WERI-Rb-1 (cell line): ENCODE results near the gene SLC22A6.
A peak's percentile ranks its signal among the peaks of the same experiment; 100 is the strongest.

Source experiments
- DNase-seq: peaks from one replicate; pipeline ENCODE4 v3.0.0-alpha.2; 2020
- H3K27ac ChIP-seq: fragments of 250-450 bp; sonication (Bioruptor Pico); 2 replicates; pipeline ENCODE4 v1.5.1; 2020; ENCODE audit warnings: mild to moderate bottlenecking, moderate library complexity
- H3K27me3 ChIP-seq: fragments of 250-450 bp; sonication (Bioruptor Pico); 2 replicates; pipeline ENCODE4 v1.5.1; 2021; ENCODE audit warnings: mild to moderate bottlenecking, low read depth, moderate library complexity; ENCODE audit not compliant: insufficient read depth, severe bottlenecking
- H3K36me3 ChIP-seq: fragments of 250-450 bp; sonication (Bioruptor Pico); 2 replicates; pipeline ENCODE4 v1.5.1; 2020; ENCODE audit warnings: mild to moderate bottlenecking, moderate library complexity
- H3K4me3 ChIP-seq: 2 replicates; pipeline ENCODE4 v1.5.1; 2011; ENCODE audit warnings: low read depth, mild to moderate bottlenecking, control low read depth, low read length
- H3K9me3 ChIP-seq: fragments of 250-450 bp; sonication (Bioruptor Pico); 2 replicates; pipeline ENCODE4 v1.5.1; 2021; ENCODE audit warnings: mild to moderate bottlenecking, moderate library complexity; ENCODE audit not compliant: severe bottlenecking
- CTCF ChIP-seq: IDR thresholded peaks from 2 replicates; pipeline ENCODE4 v1.5.1; 2011; ENCODE audit warnings: low read depth, mild to moderate bottlenecking, control low read depth, inconsistent platforms, low read length

The SLC22A6 gene

DNA sequence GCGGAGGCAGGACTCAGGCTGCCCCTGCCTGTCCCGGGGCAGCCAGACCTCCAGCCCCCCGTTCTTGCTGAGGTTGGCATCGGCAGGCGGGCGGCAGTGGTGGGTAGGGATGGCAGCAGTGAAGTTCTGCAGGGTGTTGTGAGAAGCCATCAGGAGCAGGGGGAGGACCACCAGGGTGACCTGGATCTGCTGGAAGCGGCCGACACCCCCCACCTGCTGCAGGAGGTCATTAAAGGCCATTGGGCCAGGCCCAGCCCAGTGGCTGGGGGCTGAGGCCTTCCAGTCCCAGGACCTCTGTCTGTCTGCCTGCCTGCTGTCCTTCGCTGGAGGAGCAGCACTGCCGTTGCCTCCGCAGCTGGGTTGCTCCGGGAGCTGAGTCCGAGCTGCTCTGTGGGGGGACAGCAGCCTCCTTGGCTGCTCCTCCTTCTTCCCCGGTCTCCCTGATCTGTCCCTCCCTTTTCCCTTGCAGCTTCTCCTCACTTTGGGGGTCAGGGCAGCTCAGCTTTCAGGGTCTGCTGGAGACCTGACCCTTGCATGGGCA lies at the start of gene SLC22A6:
TSS of gene SLC22A6 (minus strand) at position 517 of the 541 bp plus-strand sequence. CDS start at position 240, 277 bp downstream.
- Histone ChIP-seq H3K27me3 (no peaks in the 10 kb centered on the region), H3K27ac (no peak within 1 kb of the TSS), H3K9me3 (no peaks in the 10 kb centered on the region), H3K36me3 (no peaks in the 10 kb centered on the region), H3K4me3 (no peak within 1 kb of the TSS)
- TF ChIP-seq CTCF, result no peak
- no peak for DNase-seq

- DNase-seq, result no peak
- Histone ChIP-seq H3K4me3 (no peak overlapping the region), H3K9me3 (no peaks in the 10 kb centered on the region), H3K27ac (no peak overlapping the region), H3K36me3 (no peaks in the 10 kb centered on the region), H3K27me3 (peaks cover 29% of the 10 kb centered on the region)
- no peak for TF ChIP-seq CTCF
These were observed 47.7 kb upstream of the SLC22A6 start for GRCh38 chr11:63032457-63032856.

DNA sequence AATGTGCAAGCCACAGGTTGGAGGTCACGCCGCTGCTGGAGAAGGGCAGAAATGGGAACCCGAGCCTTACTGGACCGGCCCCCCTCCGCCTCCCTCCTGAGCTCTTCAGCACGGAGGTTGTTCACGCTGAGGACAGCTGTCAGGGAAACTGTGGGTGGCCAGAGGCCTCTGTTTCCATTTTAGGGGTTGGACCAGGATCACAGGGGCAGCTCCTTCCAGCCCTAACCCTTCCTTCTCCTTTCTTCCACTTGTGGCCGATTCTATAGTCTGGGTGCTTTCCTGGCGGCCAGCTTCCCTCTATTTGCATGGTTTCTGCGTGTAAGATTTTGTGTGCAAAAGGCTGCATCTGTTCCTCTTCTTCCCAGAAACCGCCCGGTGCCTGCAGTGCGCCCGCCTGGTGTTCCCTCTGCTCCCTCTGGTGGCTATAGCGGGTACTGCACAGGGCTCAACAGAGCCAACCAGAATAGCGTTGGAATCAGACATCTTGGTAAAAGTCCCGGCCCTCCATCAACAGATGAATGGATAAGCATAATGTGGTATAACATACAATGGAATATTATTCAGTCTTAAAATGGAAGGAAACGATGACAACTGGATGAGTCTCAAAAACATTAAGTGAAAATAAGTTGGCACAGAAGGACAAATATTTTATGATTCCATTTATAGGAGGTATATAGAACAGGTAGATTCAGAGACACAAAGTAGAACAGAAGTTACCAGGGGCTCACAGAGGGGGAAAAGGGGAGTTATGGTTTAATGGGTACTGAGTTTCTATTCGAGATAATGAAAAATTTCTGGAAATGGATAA lies 39.3 kb upstream of the SLC22A6 start:
- Histone ChIP-seq H3K27ac (no peak overlapping the region), H3K36me3 (no peaks in the 10 kb centered on the region), H3K27me3 (no peaks in the 10 kb centered on the region), H3K9me3 (no peaks in the 10 kb centered on the region), H3K4me3 (no peak overlapping the region)
- TF ChIP-seq CTCF, result peak; percentile 89
- peak; percentile 88 for DNase-seq

DNA sequence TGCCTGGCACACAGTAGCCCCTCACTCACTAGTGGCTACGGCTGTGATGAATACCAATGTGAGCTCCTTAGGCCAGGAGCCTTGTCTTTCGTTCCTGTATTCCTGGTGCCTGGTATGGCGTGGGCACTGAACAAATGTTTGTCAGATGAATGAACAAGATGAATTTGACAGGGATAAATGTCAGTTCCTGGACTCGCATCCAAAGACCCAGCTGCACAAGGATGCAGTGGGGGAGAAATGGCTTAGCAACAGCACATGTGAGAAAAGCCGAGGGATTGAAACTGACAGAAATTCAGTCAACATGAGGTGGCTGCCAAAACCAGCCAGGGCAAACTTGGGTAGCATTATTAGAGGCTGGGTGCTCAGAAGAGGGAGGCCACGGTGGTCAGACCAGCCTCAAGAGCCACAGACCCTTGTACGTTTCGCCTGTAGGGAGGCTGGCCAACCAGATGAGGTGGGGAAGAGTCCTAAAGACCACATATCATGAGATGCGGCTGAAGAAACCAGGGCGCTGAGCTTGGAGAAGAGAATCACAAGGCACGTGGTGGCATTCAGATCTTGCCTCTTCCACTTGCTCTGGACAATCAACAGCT lies 38.6 kb upstream of the SLC22A6 start:
- no peak for DNase-seq
- Histone ChIP-seq H3K36me3 (no peaks in the 10 kb centered on the region), H3K9me3 (no peaks in the 10 kb centered on the region), H3K27me3 (no peaks in the 10 kb centered on the region), H3K4me3 (no peak overlapping the region), H3K27ac (no peak overlapping the region)
- no peak for TF ChIP-seq CTCF

- H3K27me3 ChIP-seq, result no peaks in the 10 kb centered on the region
- no peaks in the 10 kb centered on the region for H3K9me3 ChIP-seq
- H3K4me3 ChIP-seq, result no peak overlapping the region
- H3K36me3 ChIP-seq, result no peaks in the 10 kb centered on the region
- peak; percentile 94 for DNase-seq
- peak overlapping the region; percentile 46 for H3K27ac ChIP-seq
- no peak for TF ChIP-seq CTCF
These were observed 37.7 kb upstream of the SLC22A6 start for GRCh38 chr11:63022441-63022840.
